Retina (tissue), 1 donor: Measurements from ENCODE around the gene RFX2.
A peak's percentile ranks its signal among the peaks of the same experiment; 100 is the strongest.
"Not testable (repeated sequence)": the region's sequence is repeated elsewhere in the genome, so short reads cannot be mapped to it uniquely, and the experiment has no call there.

Source experiments
- DNase-seq: peaks from one replicate; pipeline ENCODE4 v3.0.0-alpha.2; 2016

The RFX2 gene

DNA sequence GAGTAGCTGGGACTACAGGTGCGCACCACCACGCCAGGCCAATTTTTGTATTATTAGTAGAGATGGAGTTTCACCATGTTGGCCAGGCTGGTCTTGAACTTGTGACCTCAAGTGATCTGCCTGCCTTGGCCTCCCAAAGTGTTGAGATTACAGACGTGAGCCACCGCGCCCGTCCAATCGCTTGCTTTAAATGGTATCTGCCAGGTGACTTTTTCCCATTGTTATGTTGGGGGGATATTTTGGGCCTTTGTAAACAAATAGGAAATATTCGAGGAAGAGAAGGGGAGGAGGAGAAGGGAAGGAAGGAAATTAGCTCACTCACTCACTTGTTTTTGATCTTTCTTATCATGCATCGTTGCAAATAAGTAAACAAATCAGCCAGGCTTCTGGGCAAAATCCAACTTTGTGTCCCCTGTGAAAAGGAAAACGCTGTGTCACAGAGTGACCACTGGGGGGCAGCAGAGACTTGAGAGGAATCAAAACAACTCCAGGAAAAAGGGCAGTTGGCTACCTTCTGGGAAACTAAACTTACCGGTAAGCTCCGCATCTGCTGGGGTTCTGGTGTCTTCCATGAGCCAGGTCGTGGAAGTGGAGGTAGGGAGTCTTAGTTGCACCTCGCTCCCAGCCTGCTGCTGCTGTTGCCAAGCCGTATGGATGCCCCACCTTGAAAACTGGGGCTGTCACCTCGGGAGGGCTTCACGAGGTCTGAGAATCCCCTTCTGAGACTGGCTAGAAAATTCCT lies 123.1 kb downstream of the RFX2 start:
- peak; percentile 77 for DNase-seq

DNA sequence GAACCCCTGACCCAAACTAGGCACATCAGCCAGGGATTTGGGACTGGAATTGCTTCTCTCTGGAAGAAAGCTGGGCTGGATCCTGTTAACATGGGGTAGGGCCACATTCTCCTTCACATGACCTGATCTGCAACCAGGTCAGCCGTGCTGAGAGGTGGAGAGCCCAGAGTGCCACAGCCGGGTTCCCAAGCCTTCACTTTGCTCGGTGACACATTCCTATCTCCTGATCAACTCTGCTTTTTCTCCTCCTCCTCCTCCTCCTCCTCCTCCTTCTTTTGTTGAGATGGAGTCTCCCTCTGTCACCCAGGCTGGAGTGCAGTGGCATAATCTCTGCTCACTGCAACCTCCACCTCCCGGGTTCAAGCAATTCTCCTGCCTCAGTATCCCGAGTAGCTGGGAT lies 124.5 kb downstream of the RFX2 start:
- DNase-seq: not testable (repeated sequence)

DNA sequence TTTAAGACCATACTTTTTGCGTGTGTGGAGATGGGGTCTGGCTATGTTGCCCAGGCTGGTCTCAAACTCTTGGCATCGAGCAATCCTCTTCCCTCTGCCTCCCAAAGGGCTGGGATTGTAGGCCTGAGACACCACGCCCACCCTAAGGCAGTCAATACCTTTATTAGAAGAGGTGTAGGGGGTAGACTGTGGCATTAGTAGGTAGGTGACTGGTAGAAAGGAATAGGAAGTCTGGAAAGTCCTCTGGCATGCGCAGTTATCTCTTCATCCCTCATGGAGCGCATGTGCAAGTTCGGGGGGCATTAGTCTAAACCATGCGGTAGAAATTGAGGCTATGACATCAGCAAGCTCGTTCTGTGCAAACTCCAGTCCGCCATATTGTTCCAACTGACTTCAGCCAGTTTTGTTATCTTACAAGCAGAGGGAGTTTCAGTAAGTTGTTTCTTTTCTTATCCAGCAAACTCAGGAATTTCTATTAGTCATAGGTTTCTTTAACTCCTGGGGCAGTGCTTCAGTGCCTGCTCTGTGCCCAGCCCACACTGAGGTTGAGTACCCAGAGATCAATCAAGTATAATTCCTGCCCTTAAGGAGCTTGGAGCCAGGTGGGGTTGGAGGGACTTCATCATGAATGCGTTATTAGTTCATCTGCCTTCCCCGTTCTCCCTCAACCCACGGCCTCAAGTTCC lies 125.1 kb downstream of the RFX2 start:
- DNase-seq: no peak

DNA sequence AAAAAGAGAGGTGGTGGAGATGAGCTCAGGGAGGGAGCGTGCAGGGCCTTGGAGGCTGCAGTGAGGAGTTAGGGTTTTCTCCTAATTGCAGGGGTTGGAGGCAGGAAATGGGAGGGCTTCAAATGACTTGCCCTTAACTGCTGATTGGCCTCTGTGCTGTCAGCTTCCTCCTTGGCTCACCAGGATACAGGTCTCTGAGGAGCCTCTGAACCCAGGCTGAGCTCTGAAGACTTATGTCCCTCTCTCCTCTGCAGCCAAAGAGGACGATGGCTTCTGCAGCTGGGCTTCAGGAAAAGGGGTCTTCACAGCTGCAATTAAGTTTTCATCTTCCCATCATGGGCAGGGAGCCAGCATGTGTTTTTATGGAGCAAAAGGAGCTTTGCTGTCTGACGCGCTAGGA lies 125.7 kb downstream of the RFX2 start:
- DNase-seq: no peak

DNA sequence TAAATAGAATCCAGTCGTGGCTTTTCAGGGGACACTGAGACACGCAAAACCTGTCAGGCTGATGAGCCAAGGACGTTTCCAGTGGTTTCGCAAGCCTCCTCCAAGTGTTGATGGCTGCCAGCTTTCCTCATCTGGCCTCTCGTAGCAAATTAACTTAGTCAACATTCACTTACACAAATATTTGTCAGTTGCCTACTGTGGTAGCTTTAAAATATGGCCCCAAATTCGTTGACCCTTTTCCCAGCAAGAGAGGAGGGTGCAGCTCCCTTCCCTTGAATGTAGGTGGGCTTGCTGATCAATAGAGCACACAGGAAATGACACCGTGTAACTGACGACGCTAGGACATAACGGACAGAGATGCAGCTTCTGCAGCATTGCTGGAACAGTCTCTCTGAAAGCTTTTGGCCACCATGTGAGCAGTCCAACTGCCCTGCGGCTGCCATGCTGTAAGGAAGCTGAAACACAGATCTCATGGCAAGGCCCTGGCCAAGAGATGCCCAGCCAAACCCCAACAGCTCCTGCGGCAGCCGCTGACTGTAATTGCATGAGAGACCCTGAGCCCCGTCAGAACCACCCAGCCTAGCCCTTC lies 126.8 kb downstream of the RFX2 start:
- DNase-seq: no peak

DNA sequence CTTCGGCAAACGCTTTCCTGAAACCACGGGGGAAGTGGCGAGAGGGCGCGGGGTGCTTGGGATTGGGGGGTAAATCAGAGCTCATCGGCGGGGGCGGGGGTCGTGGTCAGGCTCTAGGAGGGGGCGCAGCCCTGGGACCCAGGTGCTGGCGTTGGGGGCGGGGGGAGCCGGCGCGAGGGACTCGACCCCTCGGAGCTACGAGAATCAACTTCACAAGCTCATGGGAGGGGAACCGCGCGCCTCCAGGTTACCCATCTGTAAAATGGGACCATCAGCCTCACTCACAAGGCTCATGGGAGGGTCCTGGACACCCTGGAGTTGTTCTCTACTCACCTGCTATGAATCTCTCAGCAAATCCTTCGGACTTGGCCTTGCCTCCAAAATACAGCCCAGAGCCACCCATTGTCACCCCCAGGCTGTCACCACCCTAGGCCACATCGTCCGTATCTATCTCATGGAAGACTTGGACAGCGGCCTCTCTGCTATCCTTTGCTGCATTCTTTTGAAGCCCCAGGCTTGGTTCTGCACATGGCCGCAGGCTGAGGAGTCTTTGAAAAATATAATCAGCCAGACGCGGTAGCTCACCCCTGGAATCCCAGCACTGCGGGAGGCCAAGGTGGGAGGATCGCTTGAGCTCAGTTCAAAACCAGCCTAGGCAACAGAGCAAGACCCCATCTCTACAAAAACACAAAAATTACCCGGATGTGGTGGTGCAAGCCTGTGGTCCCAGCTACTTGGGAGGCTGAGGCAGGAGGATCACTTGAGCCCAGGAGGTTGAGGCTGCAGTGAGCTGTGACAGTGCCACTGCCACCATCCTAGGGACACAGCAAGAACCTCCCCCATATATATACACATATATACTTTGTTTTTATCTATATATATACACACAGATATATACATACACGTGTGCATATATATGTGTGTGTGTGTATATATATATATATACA lies 131.4 kb downstream of the RFX2 start:
- DNase-seq: no peak

DNA sequence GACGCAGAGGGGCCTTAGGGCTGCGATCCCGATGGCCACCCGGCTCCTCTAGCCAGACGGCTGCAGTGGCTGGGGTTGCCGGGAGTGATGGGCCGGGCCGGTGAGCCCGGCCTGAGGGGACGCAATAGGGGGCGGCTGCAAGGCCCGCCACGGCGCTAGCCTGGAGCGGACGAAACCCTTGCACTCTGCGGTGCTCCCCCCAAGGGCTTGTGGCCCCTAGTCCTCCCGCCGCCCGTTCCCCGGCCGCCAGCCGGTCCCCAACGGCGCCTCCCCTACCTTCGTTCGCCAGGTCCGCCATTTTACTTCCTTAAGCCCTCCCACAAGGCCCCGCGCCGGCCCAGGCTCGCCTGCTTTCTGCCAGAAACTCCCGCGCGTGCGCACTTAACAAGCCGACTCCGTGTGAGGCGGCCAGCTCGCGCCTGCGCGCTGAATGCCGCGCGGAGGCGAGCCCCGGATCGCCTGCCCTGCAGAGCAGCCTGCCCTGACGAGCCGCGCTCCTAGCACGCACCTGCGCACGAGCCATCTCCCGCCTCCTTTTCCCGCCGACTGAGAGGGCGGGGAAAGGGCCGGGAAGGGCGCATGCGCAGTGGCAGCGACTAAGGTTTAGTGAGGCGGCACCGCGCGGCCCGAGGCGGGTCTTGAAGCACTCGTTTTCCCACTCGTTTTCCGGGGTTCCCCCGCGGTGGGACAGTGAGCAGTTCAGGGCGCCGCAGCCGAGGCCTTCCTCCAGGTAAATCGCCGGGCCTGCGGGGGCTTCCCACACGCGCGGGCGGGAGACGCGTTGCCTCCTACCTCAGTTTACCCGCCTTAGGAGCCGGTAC lies 132.3 kb downstream of the RFX2 start, which contains the start of gene RANBP3:
Gene RANBP3, minus strand, starts transcription at position 356 of the 821 bp plus-strand sequence. Its CDS starts 58 bp downstream, at position 298.
- DNase-seq: peak; percentile 97

DNA sequence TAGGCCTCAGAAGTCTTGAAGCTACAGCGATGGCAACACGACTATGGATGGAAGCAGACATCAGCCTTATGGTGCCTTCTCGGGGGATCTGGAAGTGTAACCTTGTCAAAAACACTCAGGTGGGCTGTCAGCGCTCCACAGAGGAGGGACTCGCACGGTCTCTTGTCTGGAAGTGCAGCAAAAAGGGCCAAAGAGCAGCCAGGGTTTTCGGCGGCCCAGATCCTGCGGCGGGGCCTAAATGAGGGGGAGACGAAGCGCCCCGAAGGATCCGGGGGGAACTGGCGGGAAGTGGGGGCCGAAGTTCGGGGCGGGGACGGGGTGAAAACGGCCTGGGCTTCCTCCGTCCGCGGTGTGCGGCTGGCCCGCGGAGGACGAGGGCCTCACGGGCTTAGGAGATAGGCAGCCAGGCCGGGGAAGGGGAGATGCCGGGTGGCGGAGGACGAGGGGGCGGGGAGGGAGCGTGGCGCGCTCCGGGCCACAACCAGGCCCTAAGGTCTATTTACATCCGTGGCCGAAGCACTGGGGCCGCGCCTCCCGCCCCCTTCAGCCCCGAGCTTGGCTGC lies 133.0 kb downstream of the RFX2 start:
- no peak for DNase-seq

DNA sequence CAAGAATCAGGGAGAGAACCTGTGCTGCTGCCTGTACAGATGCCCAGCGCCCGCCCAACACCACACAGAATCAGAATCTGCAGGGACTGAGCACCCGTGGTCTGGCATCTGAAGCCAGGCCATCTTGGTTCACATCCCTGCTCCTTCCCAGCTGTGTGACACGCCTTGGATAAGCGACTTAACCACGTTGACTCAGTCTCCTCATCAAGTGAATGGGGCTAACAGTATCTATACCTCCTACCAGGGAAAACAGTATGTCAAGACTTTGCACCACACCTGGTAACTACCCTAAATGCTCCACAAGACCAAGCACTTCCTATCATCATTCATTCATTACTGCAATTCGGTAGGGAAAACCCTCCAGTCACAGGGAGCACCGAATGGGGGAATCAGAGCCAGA lies 133.5 kb downstream of the RFX2 start:
- DNase-seq: no peak

DNA sequence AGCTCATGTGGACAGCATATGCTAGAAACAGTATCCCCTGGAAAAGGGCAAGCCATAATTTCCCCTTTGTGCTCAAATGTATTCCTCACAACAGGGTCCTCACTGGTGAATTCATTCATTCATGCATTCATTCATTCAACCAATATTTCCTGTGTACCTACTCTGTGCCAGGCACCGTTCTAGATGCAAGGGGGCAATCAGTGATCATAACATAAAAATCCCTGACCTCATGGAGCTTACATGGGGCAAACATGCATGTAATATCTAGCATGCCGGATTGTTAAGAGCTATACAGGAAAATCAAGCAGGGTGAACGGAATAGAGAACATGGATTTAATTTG lies 134.9 kb downstream of the RFX2 start:
- DNase-seq: no peak

DNA sequence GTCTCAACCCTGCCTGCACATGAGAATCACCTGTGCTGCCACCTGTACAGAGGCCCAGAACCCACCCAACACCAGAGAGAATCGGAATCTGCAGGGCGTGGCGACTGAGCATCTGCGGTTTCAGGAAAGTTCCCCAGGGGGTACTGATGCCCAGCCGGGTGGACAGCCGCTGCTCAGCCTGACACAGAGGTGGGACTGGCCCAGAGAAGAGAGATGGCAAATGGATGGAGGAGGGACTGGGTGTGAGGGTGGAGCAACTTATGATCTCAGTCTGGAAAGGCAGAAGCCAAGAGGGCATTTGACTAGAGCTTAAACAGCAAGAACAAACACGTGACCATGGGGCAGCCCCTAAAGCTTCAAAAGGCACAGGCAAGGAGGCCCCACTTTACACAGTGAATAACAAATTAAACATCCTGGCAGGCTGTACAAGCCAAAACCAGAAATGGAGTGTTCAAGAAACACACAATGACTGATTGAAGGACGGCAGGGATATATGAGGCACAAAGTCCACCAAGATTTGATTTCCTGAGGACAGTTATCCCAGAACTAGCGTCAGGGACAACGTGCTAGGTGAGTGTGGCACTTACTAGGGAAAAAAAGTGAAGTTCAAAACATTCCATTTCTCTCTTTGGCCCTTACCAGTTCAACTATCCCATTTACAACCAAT lies 135.4 kb downstream of the RFX2 start:
- DNase-seq: no peak

DNA sequence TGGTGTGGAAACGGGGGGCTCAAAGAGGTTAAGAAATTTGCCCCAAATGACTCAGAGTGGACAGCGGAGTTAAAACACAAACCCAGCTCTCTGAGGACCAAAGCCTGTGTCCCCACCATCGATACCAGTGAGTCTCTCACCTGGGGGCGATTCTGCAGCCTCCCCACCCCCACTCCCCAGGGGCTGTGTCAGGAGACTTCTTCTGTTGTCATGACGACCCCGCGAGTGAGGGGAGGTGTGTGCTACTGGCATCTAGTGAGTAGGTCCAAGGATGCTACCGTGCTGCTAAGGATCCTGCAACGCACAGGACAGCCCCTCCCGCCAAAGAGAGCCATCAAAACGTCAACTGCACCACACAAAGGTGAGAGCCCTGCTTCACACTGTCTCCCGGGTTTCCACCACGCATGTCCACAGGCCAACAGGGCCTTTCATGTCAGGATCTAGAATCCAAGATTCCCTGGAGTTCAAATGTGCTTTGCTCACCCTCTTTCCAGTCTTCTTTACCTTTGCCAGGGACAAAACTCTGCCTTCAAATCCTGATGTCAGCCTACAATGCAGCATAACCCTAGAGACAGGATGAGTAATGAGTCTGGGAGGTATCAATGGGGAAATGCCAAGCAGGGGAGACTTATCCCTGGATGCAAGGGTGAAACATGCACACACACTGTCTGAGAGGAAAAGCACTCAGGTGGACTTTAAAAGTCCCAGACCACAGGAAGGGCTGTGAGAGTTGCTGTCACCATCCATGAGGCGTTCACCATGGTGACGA lies 136.2 kb downstream of the RFX2 start:
- DNase-seq: no peak

DNA sequence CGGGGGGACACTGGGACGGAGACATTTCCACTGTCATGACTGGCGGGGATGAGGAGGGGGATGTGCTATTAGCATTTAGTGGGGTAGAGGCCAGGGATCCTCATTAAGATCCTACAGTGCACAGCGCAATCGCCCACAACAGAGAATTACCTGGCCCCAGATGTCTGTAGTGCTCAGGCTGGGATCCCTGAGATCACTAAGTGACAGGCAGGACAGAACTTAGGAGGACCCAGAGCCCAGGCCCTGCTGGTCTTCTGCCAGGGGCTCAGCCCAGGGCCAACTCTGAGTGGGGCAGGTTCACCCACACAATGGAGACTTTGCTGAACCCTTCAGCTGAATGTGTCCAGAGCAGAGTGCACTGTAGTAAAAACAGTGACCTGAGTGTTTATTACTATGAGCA lies 136.9 kb downstream of the RFX2 start:
- DNase-seq: no peak

DNA sequence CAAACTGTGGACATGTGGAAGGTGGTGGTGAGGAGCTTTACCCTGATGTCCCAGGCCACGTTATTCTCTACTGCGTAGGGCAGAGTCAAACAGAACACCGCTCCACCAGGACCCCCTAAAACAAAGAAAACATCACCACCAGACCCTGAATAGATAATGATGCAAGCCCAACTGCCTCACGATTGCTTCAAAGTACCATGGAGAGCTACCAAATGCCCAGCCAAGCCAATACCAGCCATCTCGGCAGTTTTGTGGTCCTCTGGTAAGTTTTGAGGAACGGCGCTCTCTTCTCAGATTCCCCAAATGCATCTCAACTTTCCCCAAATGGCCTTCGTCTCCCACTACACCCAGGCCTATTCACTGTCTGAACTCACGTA lies 138.0 kb downstream of the RFX2 start:
- DNase-seq: no peak

DNA sequence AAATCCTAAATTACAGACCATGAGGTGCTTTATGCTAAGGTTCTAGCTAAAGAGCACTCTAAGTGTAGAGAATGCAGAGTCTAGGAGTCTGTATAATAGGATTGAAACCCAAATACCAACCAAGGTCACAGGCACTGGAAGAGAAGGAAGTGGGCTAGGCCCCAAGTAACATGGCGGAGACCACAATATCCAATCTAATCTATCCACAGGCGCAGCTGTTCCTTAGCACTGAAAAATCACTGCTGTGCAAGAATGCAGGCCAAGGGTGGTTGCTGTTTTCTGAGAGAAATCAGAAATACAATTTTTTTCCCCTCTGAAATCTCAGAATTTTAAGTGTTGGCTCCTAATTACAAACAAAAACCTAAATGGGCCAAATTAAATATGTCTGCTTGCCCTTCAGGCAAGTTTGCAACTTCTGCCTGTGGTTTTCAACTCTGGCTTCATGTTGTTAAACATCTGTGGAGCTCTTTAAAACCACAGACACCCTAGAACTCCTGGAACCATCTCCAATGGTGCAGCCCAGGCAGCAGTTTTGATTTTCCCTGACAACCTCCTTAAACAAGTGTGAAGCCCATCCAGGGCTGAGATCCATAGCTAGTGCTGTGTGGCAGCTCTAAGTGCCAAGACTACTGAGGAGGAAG lies 138.5 kb downstream of the RFX2 start:
- no peak for DNase-seq

DNA sequence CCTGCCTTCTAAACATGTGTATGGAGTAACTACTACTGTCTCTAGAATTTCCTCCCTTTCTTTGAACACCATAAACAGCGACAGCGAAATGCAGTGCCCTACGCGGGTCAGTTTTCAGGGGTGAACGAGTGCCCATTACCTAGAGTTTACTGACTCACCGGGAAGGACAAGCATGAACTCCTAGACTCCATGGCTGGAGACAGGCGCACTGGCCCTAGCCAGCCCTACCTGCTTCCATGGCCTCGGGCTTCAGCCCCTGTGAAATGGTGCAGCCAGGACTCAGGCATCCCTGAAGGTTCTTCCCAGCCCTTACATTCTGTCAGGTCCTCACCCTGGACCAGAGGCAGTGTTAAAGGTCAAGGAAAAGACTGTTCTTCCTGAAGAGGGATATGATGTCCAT lies 140.8 kb downstream of the RFX2 start:
- no peak for DNase-seq

DNA sequence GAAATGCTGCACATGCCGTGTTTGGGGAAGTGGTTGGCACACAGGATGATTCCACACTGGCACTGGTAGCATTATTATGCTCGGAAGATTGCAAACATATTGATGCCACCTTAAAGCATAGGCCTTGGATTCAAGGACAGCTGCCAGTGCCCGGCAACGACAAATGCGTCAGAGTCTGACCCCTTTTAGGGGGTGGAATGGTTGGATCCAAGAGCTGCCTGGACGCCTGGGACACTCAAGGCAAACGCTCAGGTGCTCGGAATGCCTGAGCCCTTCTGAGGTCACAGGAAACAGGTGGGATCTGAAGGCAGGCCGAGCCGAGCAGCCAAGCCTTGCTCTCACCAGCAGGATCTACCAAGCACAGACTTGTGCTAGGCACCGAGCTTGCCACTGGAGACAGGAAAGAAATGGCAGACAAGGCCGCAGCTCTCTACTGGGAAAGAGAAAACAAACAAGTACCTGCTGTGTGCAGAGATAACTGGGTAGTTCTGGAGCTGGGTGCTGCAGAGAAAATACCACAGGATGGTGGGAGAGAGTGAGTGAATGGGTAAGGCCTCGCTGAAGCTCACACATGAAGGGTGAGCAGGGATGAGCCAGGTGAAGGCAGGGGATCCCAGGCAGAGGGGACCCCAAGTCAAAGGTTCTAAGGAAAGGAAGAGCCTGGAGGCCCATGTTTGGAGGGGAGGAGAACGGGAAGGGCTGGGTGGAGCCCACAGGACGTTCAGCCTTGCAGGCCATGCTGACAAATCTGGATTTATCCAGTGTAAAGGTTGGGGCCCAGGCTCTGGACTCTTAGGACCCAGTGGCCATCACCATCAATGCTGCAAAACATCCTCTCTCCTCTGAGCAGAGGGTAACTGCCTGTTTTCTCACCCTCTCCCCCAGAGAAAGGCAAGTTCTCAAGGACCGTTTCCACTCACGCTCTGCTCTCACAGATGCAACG lies 141.6 kb downstream of the RFX2 start:
- no peak for DNase-seq

DNA sequence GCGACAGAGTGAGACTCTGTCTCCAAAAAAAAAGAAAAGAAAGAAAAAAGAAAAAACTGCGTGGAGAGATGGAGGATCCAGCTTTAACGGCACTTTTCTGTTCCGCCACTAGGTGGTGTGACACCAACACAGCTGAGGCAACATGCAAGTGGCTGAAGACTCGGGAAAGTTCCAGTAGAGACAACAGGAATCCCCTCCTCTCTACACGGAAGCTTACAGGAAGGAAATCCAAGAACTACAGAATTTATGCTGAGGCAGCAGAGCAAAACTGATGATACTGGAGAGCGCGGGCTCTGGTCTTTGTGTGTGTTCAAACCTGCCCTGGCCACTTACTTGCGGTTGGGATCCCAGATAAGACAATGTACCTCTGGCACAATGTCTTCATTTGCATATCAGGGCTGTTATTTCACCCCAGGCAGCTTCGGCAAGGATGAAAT lies 142.3 kb downstream of the RFX2 start:
- peak; percentile 65 for DNase-seq

DNA sequence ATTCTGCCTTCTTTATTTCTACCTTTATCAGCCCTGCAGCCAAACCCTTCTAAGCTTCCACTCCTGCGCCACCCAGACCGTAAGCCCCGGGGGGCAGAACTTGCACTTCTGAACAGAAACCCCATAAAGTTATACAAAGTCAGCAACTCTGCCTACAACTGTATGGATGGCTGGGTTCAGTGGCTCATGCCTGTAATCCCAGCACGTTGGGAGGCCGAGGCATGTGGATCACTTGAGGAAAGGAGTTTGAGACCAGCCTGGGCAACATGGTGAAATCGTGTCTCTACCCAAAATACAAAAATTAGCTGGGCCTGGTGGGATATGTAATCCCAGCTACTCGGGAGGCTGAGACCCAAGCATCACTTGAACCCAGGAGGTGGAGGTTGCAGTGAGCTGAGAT lies 142.7 kb downstream of the RFX2 start:
- DNase-seq: no peak
